LoVo (cell line): ENCODE data around the gene DENND11.
"Not testable (repeated sequence)": the region's sequence is repeated elsewhere in the genome, so short reads cannot be mapped to it uniquely, and the experiment has no call there.

ENCODE experiments used
- DNase-seq: peaks from one replicate; pipeline ENCODE4 v3.0.0-alpha.2; 2016; ENCODE audit warnings: low spot score

DENND11 gene

DNA sequence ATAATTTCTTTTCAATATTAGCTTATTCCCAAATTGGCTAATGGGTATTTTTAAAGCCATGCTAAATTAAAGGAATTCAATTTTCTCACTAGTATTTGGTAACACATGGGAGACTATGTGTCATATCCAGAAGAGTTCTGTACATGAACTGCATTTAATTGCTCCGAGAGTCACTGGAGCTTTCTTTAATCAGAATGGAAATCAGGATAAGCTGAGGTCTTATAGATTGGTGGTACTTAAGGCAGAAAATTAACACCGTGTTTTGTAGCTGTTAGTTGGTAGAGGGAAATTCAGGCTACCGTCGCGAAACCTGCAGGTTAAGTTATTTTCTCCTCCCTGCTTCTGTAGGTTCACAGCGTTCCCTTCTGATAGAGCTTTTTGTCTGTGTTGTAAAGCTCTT, 6.4 kb upstream of the DENND11 start, which contains the start of gene WEE2:
WEE2 (plus strand) TSS at position 3 of the 400 bp plus-strand sequence. CDS start 406 bp downstream, outside the sequence.
- no peak for DNase-seq

DNA sequence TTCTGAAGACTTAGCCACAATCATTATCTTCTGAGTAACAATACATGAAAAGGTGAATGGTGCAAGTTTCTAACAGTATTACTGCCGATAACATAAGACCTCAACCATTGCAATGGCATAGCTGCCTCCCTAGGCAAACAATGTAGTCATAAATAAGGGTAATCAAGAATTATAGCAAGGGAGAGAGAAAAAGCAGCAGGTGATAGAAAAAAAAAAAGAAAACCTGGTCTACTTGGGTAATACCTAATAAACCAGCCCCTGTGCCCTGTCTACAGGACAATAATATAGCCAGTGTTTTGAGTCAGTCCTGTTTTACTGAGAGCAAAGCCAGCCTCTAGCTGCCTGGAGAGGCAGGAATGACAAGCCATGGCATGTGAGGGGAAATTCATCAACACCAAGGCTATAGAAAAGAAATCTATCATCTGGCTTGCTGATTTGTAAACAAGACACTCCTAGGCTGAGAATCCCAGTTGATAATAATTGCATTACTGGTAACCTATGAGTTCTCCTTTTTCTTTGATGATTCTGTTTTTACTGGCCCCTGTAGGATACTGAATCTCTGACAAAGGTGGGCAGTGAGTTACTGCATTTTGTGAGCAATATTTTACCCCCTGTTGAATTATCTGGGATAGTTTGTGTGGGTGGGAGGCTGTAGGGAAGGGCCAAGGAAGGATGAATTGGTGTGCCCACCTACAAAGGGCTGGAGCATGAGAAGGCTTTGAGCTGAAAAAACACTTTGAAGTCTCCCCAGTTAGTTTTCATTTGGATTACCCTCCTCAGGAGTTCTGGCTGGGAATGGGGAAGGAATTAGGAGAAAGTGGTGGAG, 4.5 kb upstream of the DENND11 start:
- DNase-seq, result peak; percentile 42

DNA sequence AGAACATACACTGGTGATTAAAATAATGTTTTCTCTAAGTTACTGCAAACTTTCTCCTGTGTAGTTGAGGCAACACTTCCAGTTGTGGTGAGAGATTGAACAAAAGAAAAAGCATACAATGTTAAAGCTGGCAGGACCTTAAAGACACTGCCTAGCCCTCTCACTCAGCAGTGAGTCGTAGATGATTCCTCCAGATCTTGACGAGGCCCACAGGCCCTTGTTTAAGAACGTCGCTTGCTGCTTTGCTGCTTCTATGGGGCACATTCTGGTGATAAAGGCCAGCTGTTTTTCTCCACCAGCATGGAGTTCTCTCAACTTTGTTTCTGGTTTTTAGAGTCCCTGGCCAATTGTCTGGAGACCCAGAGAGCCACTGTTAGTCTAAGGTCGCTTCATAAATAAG, 2.8 kb upstream of the DENND11 start:
- DNase-seq, result no peak

DNA sequence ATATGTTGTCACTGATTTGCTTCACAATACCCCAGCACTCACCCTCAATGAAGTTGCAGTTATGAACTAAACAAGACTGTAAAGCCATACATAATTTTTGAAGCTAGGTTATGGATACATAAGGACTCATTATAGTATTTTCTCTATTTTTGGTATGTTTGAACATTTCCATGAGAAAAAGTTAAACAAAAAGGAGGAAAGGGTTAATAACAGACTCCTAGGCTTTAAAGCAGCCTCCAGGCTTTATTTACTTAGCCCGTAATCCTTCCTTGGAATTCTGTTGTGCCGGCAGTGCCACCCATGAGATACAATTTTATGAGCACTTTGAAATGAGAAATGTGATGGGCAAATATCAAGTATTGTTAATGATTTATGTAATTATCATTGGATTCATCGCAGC, 2.1 kb upstream of the DENND11 start:
- DNase-seq, result peak; percentile 46

DNA sequence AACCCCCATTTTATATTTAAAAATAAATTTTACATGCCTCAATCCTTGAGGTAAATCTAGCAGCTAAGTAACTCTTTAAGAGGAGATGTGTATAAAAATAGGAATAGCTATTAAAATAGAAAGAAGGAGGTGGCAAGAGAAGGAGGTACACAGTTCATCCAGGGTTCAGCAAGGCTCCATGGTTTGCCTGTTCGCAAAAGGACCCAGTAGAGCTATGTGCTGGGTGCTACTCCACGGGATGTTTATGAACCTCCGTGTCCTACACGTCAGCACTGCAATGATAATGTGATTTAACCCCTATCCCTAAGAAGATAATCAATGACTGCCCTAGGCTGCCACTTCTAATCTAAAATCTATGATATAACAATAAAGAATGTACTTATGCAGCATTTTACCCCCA, 926 bp upstream of the DENND11 start:
- no peak for DNase-seq

DNA sequence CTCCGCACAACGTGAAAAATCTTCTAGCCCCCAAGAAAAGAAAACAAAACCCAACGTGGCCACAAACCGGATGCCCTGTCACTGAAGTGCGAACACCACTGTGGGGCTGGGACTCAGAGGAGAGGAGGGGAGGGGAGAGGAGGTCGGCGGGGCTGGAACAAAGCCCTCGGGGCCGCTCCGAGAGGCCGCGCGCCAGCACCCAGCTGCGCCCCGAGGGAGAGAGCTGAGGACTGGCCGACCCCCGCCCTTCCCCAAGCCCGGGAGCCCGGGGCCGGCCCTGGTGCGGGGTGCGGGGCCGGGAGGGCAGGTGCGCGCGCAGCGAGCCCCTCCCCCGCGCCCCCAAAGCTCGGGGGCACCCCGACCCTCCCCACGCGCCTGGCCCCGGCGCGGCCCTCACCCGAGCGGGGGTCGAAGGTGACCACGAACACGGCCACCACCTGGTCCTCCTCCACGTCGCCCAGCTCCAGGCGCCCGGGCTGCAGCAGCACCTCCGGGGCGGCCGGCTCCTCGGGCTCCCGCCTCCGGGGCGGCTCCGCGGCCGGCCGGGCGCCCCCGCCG, 398 bp downstream of the DENND11 start:
- peak; percentile 25 for DNase-seq

DNA sequence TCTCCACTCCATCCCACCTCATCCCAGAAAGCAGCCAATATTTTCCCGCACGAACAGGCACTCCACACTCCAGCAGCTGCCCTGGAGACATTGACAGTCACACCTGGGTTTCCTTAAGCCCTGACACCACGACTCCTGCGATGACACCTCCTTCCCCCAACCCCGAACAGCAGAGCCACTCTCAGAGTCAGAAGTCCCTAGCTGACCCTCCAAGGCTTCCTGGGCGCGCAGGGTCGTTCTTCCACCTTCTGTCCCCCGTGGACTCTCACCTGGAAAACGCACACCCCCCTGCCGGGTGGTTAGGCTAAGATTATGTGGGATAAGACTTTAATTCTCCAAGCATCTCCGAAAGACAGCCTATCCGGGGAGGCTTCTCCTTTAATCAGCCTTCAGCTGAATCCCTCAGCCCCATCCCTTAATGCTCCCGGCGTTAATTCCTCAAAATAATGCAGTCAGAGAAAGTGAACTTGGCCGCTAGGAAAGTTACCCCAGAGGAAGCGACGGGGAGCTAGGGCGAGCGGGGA, 1.1 kb downstream of the DENND11 start:
- no peak for DNase-seq

DNA sequence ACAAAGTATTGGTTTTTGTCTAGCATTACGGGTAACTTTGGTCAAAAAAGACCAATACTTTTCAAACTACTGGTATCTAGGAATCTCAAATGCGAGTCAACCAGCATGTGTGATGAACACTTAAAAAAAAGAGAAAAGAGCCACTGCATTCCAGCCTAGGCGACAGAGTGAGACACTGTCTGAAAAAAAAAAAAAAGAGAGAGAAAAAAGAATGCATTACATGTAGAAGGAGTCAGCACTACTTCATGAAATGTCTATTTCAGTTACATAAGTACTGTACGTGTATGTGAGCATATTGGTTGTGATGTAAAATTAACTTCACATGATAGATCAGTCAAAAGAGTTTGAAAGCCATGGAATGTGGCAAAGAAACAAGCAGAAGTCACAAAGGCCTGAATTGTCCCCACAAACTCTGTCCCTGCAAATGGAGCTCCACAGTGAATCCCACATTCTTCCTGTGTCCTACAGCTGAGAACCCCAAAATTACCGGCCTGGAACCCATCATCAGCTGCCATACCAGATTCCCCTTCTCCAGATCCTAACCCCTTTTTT, 1.6 kb downstream of the DENND11 start:
- no peak for DNase-seq

DNA sequence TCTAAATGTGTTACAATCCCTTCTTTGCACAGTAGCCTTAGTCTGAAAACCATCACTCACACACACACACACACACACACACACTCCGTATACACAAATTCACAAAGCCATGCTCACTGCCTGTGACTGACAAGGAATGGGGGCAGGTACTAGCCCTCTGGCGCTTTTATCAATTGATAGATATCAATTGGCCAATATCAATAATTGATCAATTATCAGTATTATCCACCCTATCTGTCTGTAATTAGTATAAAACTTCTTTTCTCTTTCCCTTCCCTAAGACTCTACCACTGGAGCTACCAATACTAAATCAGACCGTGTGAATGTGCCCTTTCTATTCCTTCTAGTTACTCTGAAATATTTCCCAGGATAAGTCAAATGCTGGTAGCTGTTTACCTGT, 2.1 kb downstream of the DENND11 start:
- DNase-seq, result no peak

DNA sequence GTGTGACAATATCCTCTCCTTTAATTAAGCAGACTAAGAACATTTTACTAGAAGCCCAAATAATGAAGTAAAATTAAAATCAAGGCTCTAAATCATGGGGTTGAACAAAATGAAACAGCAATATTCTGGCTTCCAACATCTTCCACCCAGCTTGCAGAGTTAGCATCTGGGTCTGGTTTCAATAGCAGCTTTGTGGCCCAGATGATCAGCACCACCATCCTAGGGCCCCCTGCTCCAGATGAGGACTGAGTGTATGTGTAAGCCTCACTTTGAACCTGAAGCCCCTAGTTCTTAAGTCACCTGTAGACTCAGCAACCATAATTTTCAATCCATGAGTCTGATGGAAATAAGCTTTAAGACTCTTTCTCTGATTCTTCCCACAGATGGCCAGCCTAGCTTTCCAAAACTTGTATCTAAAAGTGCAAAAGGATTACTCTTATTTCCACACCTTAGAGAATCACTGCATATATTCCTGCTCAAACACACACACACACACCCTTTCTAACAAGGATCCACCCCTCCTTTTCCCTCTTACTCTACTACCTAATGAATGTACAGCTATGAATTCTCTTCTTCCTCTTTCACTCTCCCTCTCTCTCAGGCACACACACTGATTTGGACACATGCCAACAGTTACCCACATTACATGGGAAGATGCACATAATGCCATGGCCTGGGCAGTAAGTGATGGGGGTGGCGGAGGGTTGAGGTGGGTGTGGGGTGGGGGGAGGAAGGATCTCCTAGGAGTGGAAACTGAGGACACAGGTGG, 3.5 kb downstream of the DENND11 start:
- DNase-seq, result no peak

DNA sequence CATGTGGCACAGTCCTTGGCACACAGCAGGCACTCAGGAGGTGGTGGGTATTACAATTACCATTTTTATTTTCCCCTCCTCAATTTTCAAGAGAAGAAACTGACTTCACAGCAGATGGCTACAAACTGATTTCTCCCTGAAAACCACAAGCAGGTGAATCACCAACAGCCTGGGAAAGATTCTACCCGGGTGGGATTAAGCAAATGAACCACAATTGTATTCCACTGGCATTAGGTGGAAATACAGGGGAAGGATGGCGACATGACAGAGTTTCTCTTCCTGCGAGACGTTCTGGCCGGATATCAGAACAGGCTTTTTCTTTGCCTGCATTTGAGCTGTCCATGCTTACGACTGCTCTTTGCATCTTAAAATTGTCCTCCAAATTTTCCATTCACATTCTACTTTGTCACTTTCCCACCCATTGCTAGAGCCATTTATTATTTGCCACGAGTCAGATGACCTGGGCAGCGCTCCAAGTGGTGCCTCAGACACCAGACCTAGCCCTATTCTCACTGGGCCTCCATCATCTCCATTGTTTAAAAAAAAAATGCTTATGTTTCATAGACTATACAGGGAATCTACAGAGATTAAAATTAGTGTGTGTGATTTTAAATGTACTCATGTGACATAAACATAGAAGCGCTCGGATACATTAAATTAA, 4.6 kb downstream of the DENND11 start:
- peak; percentile 48 for DNase-seq

DNA sequence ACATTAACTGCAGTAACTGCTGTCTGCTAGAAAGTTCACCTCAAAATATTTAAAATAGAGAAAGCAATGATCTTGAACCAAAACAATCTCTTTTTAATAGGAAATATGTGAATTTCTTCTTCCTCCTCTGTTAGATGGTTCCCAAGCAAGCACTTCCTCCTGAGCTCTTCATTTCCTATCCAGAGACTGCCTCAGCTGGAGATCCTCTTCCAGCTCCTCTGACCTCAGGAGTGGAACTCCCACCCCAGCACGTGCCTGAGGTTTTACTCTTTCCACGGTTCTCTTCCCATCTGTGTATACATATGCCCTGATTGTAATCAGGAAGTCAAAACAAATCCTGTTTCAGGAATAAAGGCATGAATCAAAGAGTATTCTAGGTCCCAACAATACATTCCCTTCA, 5.6 kb downstream of the DENND11 start:
- no peak for DNase-seq

DNA sequence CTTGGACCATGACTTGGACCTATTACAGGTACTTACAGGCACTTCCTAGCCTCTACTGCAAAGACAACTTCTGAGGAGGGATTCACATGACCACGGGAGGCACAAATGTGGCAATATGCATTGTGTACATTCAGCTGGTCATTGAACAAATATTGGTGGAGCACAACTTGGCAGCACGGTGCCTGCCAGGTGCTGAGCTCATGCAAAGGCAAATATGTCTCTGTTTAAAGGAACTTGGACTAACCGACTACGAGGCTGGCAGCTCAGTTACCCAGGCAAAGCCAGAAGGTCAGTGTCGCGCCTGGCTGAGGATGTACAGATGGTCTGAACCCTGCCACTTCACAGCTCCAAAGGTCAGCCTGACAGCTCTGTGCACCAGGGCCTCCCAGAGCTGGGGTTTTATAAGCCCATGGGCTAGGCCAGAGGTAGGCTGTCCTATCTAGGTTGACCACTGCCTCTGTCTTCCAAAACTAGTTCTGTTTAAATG, 6.1 kb downstream of the DENND11 start:
- DNase-seq, result no peak

DNA sequence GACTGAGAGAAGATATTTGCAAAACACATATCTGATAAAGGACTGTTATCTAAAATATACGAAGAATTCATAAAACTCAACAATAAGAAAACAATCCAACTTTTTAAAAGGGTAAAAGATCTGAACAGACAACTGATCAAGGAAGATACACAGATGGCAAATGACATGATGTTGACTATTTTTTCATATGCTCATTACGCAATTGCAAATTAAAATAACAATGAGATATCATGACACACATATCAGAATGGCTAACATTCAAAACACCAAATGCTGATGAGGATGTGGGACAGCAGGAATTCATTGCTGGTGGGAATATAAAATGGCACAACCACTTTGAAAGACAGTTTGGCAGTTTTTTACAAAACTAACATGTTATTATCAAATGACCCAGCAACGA, 8.9 kb downstream of the DENND11 start:
- DNase-seq, result no peak

DNA sequence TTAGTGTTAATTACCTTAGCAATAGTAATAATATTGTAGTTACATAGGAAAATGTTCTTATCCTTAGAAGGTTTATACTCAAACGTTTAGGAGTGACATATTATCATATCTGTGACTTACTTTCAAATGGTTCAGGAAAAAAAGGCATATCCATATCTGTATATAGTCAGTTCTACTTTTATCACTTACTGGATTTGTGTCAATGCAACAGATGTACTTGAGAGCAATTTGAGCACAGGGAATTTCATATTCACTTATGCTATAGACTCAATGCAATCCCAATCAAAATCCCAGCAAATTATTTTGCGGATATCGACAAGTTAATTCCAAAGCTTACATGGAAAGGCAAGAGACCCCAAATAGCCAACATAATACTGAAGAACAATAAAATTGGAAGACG, 10.0 kb downstream of the DENND11 start:
- no peak for DNase-seq

DNA sequence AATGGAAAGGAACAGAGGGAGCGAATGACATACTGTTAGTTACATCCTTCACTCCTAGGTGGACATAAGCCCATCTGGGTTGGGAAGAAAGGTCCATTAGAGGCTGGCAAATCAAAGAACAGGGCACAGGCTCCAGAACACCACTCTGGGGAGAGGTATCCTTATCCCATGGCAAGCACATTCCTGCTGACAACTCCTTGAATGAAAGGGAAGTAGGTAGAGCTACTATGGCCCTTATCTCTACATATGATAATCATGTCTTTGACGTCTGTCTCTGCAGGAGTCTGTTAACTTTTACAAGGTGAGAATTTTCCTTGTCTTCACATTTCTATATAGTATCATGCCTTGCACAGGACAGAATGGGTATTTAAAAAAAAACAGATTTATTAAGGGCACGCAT, 10.4 kb downstream of the DENND11 start:
- DNase-seq, result no peak

DNA sequence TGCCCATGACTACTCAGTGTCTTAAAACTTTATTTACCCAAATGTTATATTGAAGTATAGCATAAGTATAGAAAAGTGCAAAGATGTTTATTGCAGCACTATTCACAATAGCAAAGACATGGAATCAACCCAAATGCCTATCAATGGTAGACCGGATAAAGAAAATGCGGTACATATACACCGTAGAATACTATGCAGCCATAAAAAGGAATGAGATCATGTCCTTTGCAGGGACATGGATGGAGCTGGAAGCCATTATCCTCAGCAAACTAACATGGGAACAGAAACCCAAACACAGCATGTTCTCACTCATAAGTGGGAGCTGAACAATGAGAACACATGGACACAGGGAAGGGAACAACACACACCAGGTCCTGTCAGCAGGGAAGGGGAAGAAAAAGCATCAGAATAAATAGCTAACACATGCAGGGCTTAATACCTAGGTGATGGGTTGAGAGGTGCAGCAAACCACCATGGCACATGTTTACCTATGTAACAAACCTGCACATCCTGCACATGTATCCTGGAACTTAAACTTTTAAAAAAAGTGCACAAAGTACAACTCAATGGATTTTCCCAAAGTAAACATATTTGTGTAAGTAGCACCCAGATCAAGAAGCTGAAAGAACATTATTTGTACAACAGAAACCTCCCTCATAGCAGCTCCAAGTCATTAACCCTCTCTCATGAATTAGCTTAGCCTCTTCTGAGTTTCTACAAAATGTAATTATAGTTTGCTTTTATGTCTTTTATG, 12.7 kb downstream of the DENND11 start:
- not testable (repeated sequence) for DNase-seq

DNA sequence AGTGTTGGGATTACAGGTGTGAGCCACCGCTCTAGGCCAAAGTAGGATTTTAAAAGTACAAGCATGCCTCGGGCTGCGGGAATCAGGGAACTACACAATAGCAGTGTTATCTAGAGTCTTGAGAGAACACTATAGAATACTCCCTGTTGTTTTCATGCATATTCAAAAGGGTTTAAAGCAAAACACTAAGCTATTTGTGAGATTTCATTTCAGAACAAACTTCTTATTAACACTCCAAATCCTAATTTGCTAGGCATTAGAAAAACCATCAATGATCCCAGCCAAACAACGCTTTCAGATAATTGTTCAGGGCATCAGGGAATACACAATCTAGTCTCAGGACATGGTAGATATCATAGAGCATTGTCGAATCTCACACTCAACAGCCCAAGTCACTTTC, 13.9 kb downstream of the DENND11 start:
- DNase-seq, result no peak

DNA sequence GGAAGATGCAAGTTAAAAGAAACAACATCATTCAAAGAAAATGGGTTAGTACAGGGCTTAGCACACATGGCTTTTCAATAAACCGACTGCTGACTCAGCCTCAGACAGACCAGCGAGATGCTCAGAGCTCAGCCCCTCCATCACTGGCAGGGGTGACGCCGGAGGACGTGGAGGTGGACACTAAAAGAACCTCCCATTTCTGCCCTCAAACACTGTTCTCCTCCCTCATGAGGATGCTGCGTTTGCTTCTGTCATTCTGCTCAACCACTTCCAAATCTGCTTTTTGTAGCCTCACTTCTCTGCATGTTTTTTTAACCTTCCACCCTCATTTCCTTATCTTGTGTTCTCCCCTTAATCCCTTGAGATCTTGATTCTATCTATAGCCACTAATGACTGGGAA, 15.3 kb downstream of the DENND11 start:
- DNase-seq, result no peak

DNA sequence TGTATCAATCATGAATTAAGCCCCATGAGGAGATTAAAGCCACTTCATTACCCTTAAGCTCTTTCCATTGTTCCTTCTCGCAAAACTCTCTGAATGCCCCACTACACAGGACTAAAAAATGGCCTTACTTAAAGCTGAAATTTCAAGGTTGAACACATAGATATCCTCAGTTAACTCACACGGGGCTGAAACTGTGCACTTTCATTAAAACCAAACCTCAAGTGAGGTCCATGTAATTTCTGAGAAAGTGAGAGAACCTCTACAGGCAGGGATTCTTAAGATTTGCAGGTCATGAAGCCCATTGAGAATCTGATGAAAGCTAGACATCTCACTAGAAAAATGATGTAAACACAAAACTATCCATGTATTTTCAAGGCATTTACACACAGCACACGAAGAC, 15.9 kb downstream of the DENND11 start:
- no peak for DNase-seq
